IMR-90 (cell line): ENCODE results near the gene PCK2. TPM values are rescaled to one million over a fixed set of nuclear protein-coding genes. Genes with fewer than 3 reads are reported as not detected.

ENCODE experiments used
- ATAC-seq: fragments of 200-7000 bp; cut with Tn5 transposase; 2 replicates; pipeline ENCODE4 v1.9.1; 2020; ENCODE audit warnings: low read depth, mild to moderate bottlenecking, moderate library complexity
- BruUV-seq: library from RNA; stranded (reverse); fragments of 400-500 nt; replicated peaks from 2 replicates; lab custom pipeline; 2021; lab: Mats Ljungman, UMichigan
- CTCF ChIA-PET: fragments of 300-600 bp; formaldehyde crosslinking; extraction: SDS; loops from one replicate; lab custom pipeline; 2021; ENCODE audit warnings: antibody characterized with exemption; lab: Yijun Ruan, JAX
- POLR2A ChIA-PET: fragments of 300-600 bp; sonication (Branson Sonifier 250); formaldehyde crosslinking; loops from one replicate; lab custom pipeline; 2022; ENCODE audit warnings: antibody characterized with exemption; ENCODE audit not compliant: unreplicated experiment; lab: Charles Lee
- DNase-seq: peaks from one replicate; pipeline ENCODE4 v3.0.0; 2013
- H2AFZ ChIP-seq: replicated peaks from 2 replicates; pipeline ENCODE3; 2013; ENCODE audit warnings: low read length, mild to moderate bottlenecking; ENCODE audit not compliant: poor library complexity
- H2AK5ac ChIP-seq: 2 replicates; pipeline ENCODE4 v1.6.1; 2013; ENCODE audit warnings: low read depth, low read length, inconsistent platforms
- H2AK9ac ChIP-seq: replicated peaks from 2 replicates; pipeline ENCODE3; 2013; ENCODE audit warnings: mild to moderate bottlenecking, low read depth, low read length, moderate library complexity; ENCODE audit not compliant: poor library complexity
- H2BK120ac ChIP-seq: 2 replicates; pipeline ENCODE4 v1.6.1; 2013; ENCODE audit warnings: low read depth, low read length, inconsistent platforms
- H2BK15ac ChIP-seq: 3 replicates; pipeline ENCODE4 v1.6.1; 2013; ENCODE audit warnings: low read depth, low read length, inconsistent platforms
- H2BK20ac ChIP-seq: 2 replicates; pipeline ENCODE4 v1.6.1; 2013; ENCODE audit warnings: low read depth, mild to moderate bottlenecking, inconsistent platforms, low read length, moderate library complexity
- H2BK5ac ChIP-seq: 2 replicates; pipeline ENCODE4 v1.6.1; 2013; ENCODE audit warnings: mild to moderate bottlenecking, low read depth, low read length, inconsistent platforms; ENCODE audit not compliant: poor library complexity, severe bottlenecking
- H3K14ac ChIP-seq: replicated peaks from 2 replicates; pipeline ENCODE4 v1.6.1; 2013; ENCODE audit warnings: low read depth, low read length, inconsistent platforms
- H3K18ac ChIP-seq: 2 replicates; pipeline ENCODE4 v1.6.1; 2013; ENCODE audit warnings: low read depth, low read length, control low read depth
- H3K23ac ChIP-seq: 2 replicates; pipeline ENCODE4 v1.6.1; 2013; ENCODE audit warnings: low read depth, low read length, inconsistent platforms
- H3K27ac ChIP-seq: 2 replicates; pipeline ENCODE4 v1.5.1; 2013; ENCODE audit warnings: mild to moderate bottlenecking, control low read depth, low read length; ENCODE audit not compliant: insufficient read depth
- H3K27me3 ChIP-seq: 2 replicates; pipeline ENCODE4 v1.6.1; 2013; ENCODE audit warnings: low read length; ENCODE audit not compliant: control insufficient read depth, insufficient read depth
- H3K36me3 ChIP-seq: 2 replicates; pipeline ENCODE4 v1.6.1; 2013; ENCODE audit warnings: low read length, mixed read lengths; ENCODE audit not compliant: control insufficient read depth, insufficient read depth
- H3K4ac ChIP-seq: 2 replicates; pipeline ENCODE4 v1.6.1; 2013; ENCODE audit warnings: low read depth, low read length, inconsistent platforms
- H3K4me1 ChIP-seq: 2 replicates; pipeline ENCODE4 v1.6.1; 2013; ENCODE audit warnings: low read length, mixed read lengths; ENCODE audit not compliant: control insufficient read depth, insufficient read depth
- H3K4me2 ChIP-seq: 2 replicates; pipeline ENCODE4 v1.6.1; 2013; ENCODE audit warnings: low read depth, mild to moderate bottlenecking, control low read depth, low read length, moderate library complexity
- H3K4me3 ChIP-seq: 2 replicates; pipeline ENCODE4 v1.5.1; 2013; ENCODE audit warnings: low read depth, mild to moderate bottlenecking, control low read depth, low read length, moderate library complexity; ENCODE audit not compliant: insufficient read depth
- H3K56ac ChIP-seq: 2 replicates; pipeline ENCODE4 v1.6.1; 2013; ENCODE audit warnings: low read length, inconsistent platforms; ENCODE audit not compliant: insufficient read depth; ENCODE audit errors: extremely low read depth
- H3K79me1 ChIP-seq, 2 experiments: 2 replicates each; pipeline ENCODE4 v1.6.1; 2013; ENCODE audit warnings: low read length in 2 of 2, inconsistent platforms in 1 of 2, low read depth in 1 of 2
- H3K9ac ChIP-seq: 2 replicates; pipeline ENCODE4 v1.6.1; 2013; ENCODE audit warnings: low read depth, low read length, control low read depth
- H3K9me1 ChIP-seq: 2 replicates; pipeline ENCODE4 v1.6.1; 2013; ENCODE audit warnings: low read length, inconsistent platforms; ENCODE audit not compliant: insufficient read depth
- H3K9me3 ChIP-seq: 2 replicates; pipeline ENCODE4 v1.6.1; 2013; ENCODE audit warnings: low read length; ENCODE audit not compliant: control insufficient read depth, insufficient read depth
- H4K20me1 ChIP-seq: 2 replicates; pipeline ENCODE4 v1.6.1; 2013; ENCODE audit warnings: low read length, inconsistent platforms; ENCODE audit not compliant: insufficient read depth
- H4K5ac ChIP-seq: 2 replicates; pipeline ENCODE4 v1.6.1; 2013; ENCODE audit warnings: mild to moderate bottlenecking, low read depth, low read length, control low read depth
- H4K8ac ChIP-seq, 2 experiments: 2 replicates each; pipeline ENCODE4 v1.6.1; 2013; ENCODE audit warnings: low read depth in 2 of 2, low read length in 2 of 2, control low read depth in 1 of 2, inconsistent platforms in 1 of 2
- H4K91ac ChIP-seq: 2 replicates; pipeline ENCODE4 v1.6.1; 2013; ENCODE audit warnings: low read depth, low read length, inconsistent platforms; ENCODE audit not compliant: insufficient read depth
- CHD1 ChIP-seq: IDR thresholded peaks from 2 replicates; pipeline ENCODE4 v1.6.1; 2012; ENCODE audit warnings: low read depth, low read length, improper control_type of control experiment
- CTCF ChIP-seq: conservative IDR thresholded peaks from 2 replicates; pipeline ENCODE4 v1.5.1; 2012; ENCODE audit warnings: mild to moderate bottlenecking, low read depth, low read length, improper control_type of control experiment
- MAFK ChIP-seq: IDR thresholded peaks from 2 replicates; pipeline ENCODE4 v1.6.1; 2012; ENCODE audit warnings: low read depth, low read length, improper control_type of control experiment
- MAZ ChIP-seq: IDR thresholded peaks from 2 replicates; pipeline ENCODE4 v1.6.1; 2012; ENCODE audit warnings: low read depth, mild to moderate bottlenecking, low read length, improper control_type of control experiment, moderate library complexity, borderline replicate concordance
- RCOR1 ChIP-seq: IDR thresholded peaks from 2 replicates; pipeline ENCODE4 v1.6.1; 2012; ENCODE audit warnings: mild to moderate bottlenecking, low read length, improper control_type of control experiment; ENCODE audit not compliant: insufficient replicate concordance
- SMC3 ChIP-seq: fragments of 150-350 bp; IDR thresholded peaks from 2 replicates; pipeline ENCODE4 v1.6.1; 2016; ENCODE audit warnings: low read depth, mild to moderate bottlenecking, antibody characterized with exemption, low read length, moderate library complexity
- USF2 ChIP-seq: fragments of 150-350 bp; IDR thresholded peaks from 2 replicates; pipeline ENCODE4 v1.6.1; 2017; ENCODE audit warnings: mild to moderate bottlenecking, antibody characterized with exemption, low read length, low read depth
- WGBS, 2 experiments: methylation state at CpG; one replicate each; pipeline versions ENCODE4 v1.1.5 to v1.1.7; 2013; ENCODE audit warnings: missing lambda C conversion rate in 2 of 2; ENCODE audit not compliant: insufficient read length in 1 of 2; ENCODE audit errors: extremely low coverage in 2 of 2; 5-methylcytosine and 5-hydroxymethylcytosine counted together
- dilution Hi-C: fragments of 300-500 bp; cut with HindIII; formaldehyde crosslinking; loops from one replicate; pipeline ENCODE4 v1.14.3; 2018; ENCODE audit warnings: low sequenced_read_pairs; ENCODE audit not compliant: unreplicated experiment
- in situ Hi-C: fragments of 300-500 bp; cut with MboI; formaldehyde crosslinking; loops from 3 replicates; pipeline ENCODE4 v1.14.3; 2019; ENCODE audit warnings: low sequenced_read_pairs, inconsistent platforms, mixed read lengths
- intact Hi-C: fragments of 100-400 bp; cut with micrococcal nuclease; formaldehyde crosslinking; loops from 2 replicates; pipeline ENCODE4 v1.10.0; 2022
- polyA plus RNA-seq, 3 experiments: library from polyadenylated mRNA; depleted of rRNA; stranded (reverse); fragments of >200 nt; gene quantifications; 2 replicates each; pipeline ENCODE4 v1.2.3, GENCODE V29; 2012; ENCODE audit warnings: low replicate concordance in 1 of 3
- total RNA-seq: library from RNA; depleted of rRNA; stranded (reverse); fragments of >200 nt; gene quantifications from 2 replicates; pipeline ENCODE4 v1.2.3, GENCODE V29; 2012

Gene PCK2
- total and polyA plus RNA-seq, 2 of the 4 experiments (the other 2 are of a cell fraction): 13.4 to 29.4 TPM

GRCh38 chr14:24151404-24152080 is 57.4 kb downstream of the PCK2 start:
- no peak overlapping the region for H2AK5ac ChIP-seq
- no peak overlapping the region for H3K23ac ChIP-seq
- ChIA-PET CTCF (interaction anchor here (4.3 kb wide), 1 partner anchor 9 kb away, joined by 14 read pairs; the partner anchor contains the start of gene IRF9), POLR2A (no interaction called here)
- H4K20me1 ChIP-seq: peaks cover 10% of the 10 kb centered on the region
- no TSS peak for BruUV-seq
- no peak overlapping the region for H4K5ac ChIP-seq
- H2BK20ac ChIP-seq: no peak overlapping the region
- no peak overlapping the region for H3K4ac ChIP-seq
- H2BK15ac ChIP-seq: no peak overlapping the region
- DNase-seq: no peak
- H2BK120ac ChIP-seq: no peak overlapping the region
- H4K8ac ChIP-seq: no peak overlapping the region
- no peak overlapping the region for H2AFZ ChIP-seq
- no peak overlapping the region for H3K9ac ChIP-seq
- intact Hi-C loops (no loop called here), dilution Hi-C loops (no loop called here), in situ Hi-C loops (no loop called here)
- peaks cover 3% of the 10 kb centered on the region for H3K4me1 ChIP-seq
- H3K4me3 ChIP-seq: no peak overlapping the region
- H3K4me2 ChIP-seq: no peak overlapping the region
- H4K91ac ChIP-seq: no peak overlapping the region
- H3K14ac ChIP-seq: no peak overlapping the region
- no peaks in the 10 kb centered on the region for H3K9me3 ChIP-seq
- H3K36me3 ChIP-seq: peaks cover 55% of the 10 kb centered on the region
- H2AK9ac ChIP-seq: no peak overlapping the region
- no peak overlapping the region for H3K18ac ChIP-seq
- H3K27me3 ChIP-seq: no peaks in the 10 kb centered on the region
- H3K27ac ChIP-seq: no peak overlapping the region
- no peak for ATAC-seq
- no CpG with 5 or more reads among the region's 16 CpGs for WGBS, 2 experiments
- no peaks in the 10 kb centered on the region for H3K9me1 ChIP-seq
- no peak overlapping the region for H2BK5ac ChIP-seq
- no peak for TF ChIP-seq CHD1
- no peak for TF ChIP-seq MAFK
- no peak for TF ChIP-seq RCOR1
- no peak for TF ChIP-seq SMC3
- TF ChIP-seq CTCF: no peak
- no peak for TF ChIP-seq MAZ
- no peak for TF ChIP-seq USF2
- peaks cover 19 to 41% of the 10 kb centered on the region in 2 experiments for H3K79me1 ChIP-seq
- H3K56ac ChIP-seq: no peak overlapping the region
